Thyroid gland (tissue), 4 donors: ENCODE results near the gene MYL3. TPM values are rescaled to one million over a fixed set of nuclear protein-coding genes. Genes with fewer than 3 reads are reported as not detected.

ENCODE experiments used
- DNase-seq, 2 donors: peaks; one replicate each; pipeline ENCODE4 v3.0.0-alpha.2; 2019
- H3K27ac ChIP-seq, 3 donors: fragments of 200-600 bp; sonication (generic); 1 replicate in 2 of 3; 2 replicates in 1 of 3; pipeline ENCODE4 v1.5.1; 2016 to 2019; ENCODE audit warnings: mild to moderate bottlenecking in 1 of 3, moderate library complexity in 1 of 3
- H3K27me3 ChIP-seq: fragments of 200-600 bp; sonication (generic); one replicate; pipeline ENCODE4 v1.5.1; 2019
- H3K36me3 ChIP-seq, 2 donors: fragments of 200-600 bp; sonication (generic); one replicate each; pipeline ENCODE4 v1.5.1; 2016 to 2019
- H3K4me1 ChIP-seq, 2 donors: fragments of 200-600 bp; sonication (generic); one replicate each; pipeline ENCODE4 v1.5.1; 2017 to 2019
- H3K4me3 ChIP-seq, 3 donors: fragments of 200-600 bp; sonication (generic); replicated peaks in 1 of 3; 1 replicate in 2 of 3; 2 replicates in 1 of 3; pipeline ENCODE4 v1.5.1; 2016; ENCODE audit warnings: mild to moderate bottlenecking in 1 of 3
- H3K9me3 ChIP-seq: fragments of 200-600 bp; sonication (generic); one replicate; pipeline ENCODE4 v1.5.1; 2017
- POLR2A ChIP-seq, 2 donors: fragments of 450-650 bp; IDR thresholded peaks; one replicate each; pipeline ENCODE4 v1.6.1; 2017; ENCODE audit warnings: antibody characterized with exemption in 2 of 2, mild to moderate bottlenecking in 2 of 2, moderate library complexity in 1 of 2
- WGBS, 2 donors: methylation state at CpG; one replicate each; pipeline ENCODE4 v1.1.5; 2017; 5-methylcytosine and 5-hydroxymethylcytosine counted together
- intact Hi-C: fragments of 100-400 bp; cut with DNase I; formaldehyde crosslinking; loops from one replicate; pipeline ENCODE4 v1.15.1; 2023
- total RNA-seq, 4 donors: library from RNA; depleted of rRNA; stranded (reverse); fragments of >200 nt; gene quantifications; one replicate each; pipeline ENCODE4 v1.2.3, GENCODE V29; 2016
- TF ChIP-seq, protein P1 (sequence below), 6 experiments: fragments of 200-600 bp in 3 of 6; fragments of 450-650 bp in 3 of 6; sonication (generic) in 3 of 6; IDR thresholded peaks; one replicate each; pipeline ENCODE4 v1.5.1; 2016 to 2019; ENCODE audit warnings: antibody characterized with exemption in 6 of 6, mild to moderate bottlenecking in 2 of 6, inconsistent platforms in 1 of 6, moderate library complexity in 1 of 6

MYL3 gene
- total RNA-seq, 4 donors from 2014 or later: 1.8 to 2.8 TPM; not detected in 2

DNA sequence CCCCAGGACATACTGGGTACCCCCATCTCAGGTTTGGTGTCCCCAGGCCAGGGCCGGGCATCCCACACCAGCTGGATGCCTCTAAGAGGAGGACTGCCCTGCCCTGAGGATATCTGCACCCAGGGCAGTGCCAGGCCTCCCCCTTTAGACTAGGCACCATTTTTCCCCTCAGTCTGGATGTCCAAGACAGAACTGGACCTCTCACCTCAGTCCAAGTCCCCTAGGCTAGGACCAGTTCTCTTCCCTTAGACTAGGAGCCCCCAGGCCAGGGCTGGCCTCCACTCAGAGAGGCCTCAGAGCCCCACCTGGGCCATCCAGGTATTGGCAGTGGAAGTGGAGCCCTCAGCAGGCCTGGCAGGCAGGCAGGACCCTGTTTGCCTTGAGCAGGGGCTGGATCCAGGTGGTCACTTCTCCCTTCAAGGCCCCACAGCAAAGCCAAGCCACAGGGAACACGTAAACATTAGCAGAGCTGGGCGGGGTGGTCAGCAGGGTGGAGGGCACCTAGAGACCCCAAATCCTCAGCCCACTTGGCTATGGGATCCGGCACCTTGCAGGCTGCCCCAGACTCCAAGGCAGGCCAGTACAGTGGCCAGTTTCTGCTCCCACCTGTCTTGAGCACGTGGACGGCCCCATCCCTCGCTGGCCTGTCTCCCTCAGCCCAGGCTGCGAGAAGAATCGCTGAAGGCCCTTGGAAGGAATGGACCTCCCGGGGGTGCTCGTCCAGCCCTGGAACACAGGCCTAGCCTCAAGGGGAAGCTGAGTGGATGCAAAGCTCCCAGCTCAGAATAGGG is 42.6 kb upstream of the MYL3 start:
- intact Hi-C loops: loop anchor here (5.0 kb wide), 2 partner anchors 39 to 199 kb away; no protein-coding TSS in a partner anchor
- DNase-seq: no peak
- H3K4me3 ChIP-seq: no peak overlapping the region
- no peak overlapping the region for H3K27ac ChIP-seq
- peaks cover 12 to 23% of the 10 kb centered on the region in 2 donors for H3K4me1 ChIP-seq
- WGBS, 2 donors: 88 to 89% methylated on average over 3 to 5 of the region's 11 CpGs
- H3K36me3 ChIP-seq: no peaks in the 10 kb centered on the region
- no peaks in the 10 kb centered on the region for H3K27me3 ChIP-seq
- H3K9me3 ChIP-seq: no peaks in the 10 kb centered on the region
- TF ChIP-seq POLR2A (IDR thresholded peaks at IDR 0.05): no peak
- TF ChIP-seq, protein P1, sequence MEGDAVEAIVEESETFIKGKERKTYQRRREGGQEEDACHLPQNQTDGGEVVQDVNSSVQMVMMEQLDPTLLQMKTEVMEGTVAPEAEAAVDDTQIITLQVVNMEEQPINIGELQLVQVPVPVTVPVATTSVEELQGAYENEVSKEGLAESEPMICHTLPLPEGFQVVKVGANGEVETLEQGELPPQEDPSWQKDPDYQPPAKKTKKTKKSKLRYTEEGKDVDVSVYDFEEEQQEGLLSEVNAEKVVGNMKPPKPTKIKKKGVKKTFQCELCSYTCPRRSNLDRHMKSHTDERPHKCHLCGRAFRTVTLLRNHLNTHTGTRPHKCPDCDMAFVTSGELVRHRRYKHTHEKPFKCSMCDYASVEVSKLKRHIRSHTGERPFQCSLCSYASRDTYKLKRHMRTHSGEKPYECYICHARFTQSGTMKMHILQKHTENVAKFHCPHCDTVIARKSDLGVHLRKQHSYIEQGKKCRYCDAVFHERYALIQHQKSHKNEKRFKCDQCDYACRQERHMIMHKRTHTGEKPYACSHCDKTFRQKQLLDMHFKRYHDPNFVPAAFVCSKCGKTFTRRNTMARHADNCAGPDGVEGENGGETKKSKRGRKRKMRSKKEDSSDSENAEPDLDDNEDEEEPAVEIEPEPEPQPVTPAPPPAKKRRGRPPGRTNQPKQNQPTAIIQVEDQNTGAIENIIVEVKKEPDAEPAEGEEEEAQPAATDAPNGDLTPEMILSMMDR (IDR thresholded peaks at IDR 0.05): no peak

DNA sequence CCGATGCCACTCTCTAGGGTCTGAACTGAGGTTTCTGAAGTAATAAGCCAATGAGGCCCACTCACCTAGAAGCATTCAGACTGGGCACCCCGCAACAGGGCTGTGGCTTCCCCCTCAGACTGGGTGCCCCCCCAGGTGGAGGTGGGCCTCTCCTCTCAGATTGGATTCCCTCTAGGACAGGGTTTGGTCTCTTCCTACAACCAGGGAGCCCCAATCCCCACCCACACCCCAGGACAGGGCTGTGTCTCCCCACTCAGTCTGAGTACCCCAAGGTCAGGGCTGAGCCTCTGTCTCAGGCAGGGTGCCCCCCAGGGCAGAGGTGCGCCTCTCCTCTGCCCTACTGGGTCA is 41.9 kb upstream of the MYL3 start:
- Histone ChIP-seq H3K4me3 (no peak overlapping the region), H3K36me3 (no peaks in the 10 kb centered on the region), H3K4me1 (peaks cover 12 to 23% of the 10 kb centered on the region in 2 donors), H3K27me3 (no peaks in the 10 kb centered on the region), H3K9me3 (no peaks in the 10 kb centered on the region), H3K27ac (no peak overlapping the region)
- TF ChIP-seq POLR2A (IDR thresholded peaks at IDR 0.05): no peak
- TF ChIP-seq, protein P1 (IDR thresholded peaks at IDR 0.05): no peak
- 95 to 100% methylated on average over 1 to 3 of the region's 3 CpGs for WGBS, 2 donors
- intact Hi-C loops: loop anchor here (5.0 kb wide), 2 partner anchors 38 to 198 kb away; no protein-coding TSS in a partner anchor
- DNase-seq: no peak

DNA sequence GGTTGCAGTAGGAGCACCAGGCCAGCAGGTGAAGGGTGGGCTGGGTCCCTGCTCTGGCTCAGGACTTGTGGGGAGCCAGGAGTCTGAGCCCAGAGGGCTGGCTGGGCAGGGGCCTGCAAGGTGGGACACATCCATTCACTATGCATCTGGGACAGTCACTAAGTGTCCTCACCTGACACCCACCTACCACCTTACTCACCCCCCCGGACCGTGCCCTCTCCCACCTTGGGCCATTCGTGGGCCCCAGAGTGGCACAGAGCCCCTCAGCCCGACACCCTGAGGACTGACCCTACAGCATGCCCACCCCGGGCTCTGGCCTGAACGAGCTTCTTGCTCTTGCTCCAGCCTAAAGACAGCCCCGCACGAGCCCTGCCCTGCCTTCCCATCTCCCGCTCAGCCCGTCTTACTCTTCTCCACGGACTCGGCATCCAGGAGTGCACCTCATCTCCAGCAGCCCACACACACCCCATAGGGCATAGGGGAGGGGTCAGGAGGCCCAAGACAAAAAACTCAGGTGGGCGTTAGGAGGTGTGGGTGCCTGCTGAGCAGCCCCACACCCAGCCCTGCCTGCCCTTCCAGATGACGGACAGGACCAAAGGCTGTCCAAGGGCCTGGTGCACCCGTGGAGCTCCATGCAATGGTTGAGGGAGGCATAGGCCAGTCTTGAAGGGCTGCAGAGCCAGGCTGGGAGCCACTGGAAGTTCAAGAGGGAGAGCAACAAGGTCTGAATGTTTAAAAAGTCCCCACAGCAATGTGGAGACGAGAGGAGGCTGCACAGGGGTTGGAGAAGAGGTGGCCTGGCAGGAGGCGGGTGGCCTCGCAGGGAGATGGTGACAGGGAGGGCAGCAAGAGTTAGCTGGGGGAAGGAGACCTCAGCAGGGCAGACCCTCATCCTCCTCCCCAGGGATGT is 41.3 kb upstream of the MYL3 start:
- DNase-seq: no peak
- Histone ChIP-seq H3K27me3 (no peaks in the 10 kb centered on the region), H3K27ac (no peak overlapping the region), H3K36me3 (no peaks in the 10 kb centered on the region), H3K4me1 (peaks cover 8 to 19% of the 10 kb centered on the region in 2 donors), H3K9me3 (no peaks in the 10 kb centered on the region), H3K4me3 (no peak overlapping the region)
- intact Hi-C loops: loop anchor here (5.0 kb wide), 2 partner anchors 37 to 197 kb away; no protein-coding TSS in a partner anchor
- no peak for TF ChIP-seq POLR2A (IDR thresholded peaks at IDR 0.05)
- TF ChIP-seq, protein P1 (IDR thresholded peaks at IDR 0.05): no peak
- 85 to 87% methylated on average over 14 to 18 of the region's 18 CpGs for WGBS, 2 donors

DNA sequence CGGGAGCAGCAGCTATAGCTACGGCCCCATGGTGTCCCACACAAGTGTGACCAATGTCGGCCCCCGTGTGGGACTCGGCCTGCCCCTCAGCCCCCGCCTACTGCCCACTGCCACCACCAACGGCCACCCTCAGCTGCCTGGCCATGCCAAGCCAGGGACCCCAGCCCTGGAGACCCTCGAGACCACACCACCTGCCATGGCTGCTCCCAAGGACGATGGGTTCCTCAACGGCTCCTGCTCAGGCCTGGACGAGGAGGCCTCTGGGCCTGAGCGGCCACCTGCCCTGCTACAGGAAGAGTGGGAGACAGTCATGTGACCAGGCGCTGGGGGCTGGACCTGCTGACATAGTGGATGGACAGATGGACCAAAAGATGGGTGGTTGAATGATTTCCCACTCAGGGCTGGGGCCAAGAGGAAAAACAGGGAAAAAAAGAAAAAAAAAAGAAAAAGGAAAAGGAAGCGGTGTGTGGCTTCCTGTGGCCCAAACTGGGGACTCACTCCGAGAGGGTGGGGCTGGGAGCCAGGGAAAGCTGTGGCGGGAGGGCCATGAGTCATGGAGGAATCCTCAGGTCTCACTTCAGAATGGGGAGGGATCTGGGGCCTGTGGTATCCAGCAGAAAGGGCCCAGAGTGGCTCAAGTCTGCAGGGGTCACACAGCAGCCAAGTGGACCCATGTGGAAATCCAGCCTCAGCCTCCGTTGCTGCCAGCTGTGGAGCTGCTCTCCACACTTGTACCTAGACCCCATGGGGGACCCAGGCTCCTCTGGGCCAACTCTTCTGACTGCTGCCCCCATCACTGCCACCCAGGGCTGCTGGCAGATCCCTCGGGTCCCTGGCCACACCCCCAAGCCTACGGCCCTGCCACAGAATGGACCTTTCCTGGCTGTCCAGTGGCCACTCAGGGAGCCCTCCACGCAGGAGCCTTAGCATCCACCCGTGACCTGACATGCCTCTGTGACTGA is 40.4 kb upstream of the MYL3 start:
- no peaks in the 10 kb centered on the region for H3K9me3 ChIP-seq
- H3K36me3 ChIP-seq: no peaks in the 10 kb centered on the region
- no peak overlapping the region for H3K27ac ChIP-seq
- no peak overlapping the region for H3K4me3 ChIP-seq
- no peaks in the 10 kb centered on the region for H3K27me3 ChIP-seq
- TF ChIP-seq, protein P1 (IDR thresholded peaks at IDR 0.05): no peak
- no peak for TF ChIP-seq POLR2A (IDR thresholded peaks at IDR 0.05)
- DNase-seq: no peak
- H3K4me1 ChIP-seq: peaks cover 4 to 19% of the 10 kb centered on the region in 2 donors
- intact Hi-C loops: no loop called here
- 77 to 83% methylated on average over 7 to 21 of the region's 21 CpGs for WGBS, 2 donors
